Bone marrow (tissue), 2 donors: ENCODE data around the gene EN2.

ENCODE experiments used
- DNase-seq, 2 donors: peaks; one replicate each; lab custom pipeline; 2025; lab: John Stamatoyannopoulos, UW

The EN2 gene

GRCh38 chr7:155458111-155458877 lies at the start of gene EN2:
Gene EN2, plus strand, starts transcription at chr7:155458129. Its CDS starts 249 bp downstream, at chr7:155458378.
- no peak for DNase-seq

- no peak for DNase-seq
These were observed 49.0 kb upstream of the EN2 start for GRCh38 chr7:155408651-155409586.

DNA sequence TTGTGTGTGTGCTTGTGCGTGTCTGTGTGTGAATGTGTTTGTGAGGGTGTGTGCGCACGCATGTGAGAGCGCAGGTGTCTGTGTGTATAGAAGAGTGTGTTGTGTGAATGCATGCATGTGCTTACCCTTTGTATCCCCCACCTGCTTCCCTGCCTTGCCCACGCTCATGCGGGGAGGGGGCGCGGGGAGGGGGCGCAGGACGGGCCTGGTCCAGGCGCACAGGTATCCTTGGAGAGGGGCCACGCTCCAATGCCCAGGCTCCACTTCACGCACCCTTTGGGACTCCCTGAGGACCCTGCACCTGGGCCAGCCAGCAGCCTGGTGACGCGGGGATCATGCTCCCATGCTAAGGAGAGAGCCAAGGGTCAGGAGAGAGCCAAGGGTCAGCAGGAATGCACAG lies 47.9 kb upstream of the EN2 start:
- DNase-seq = no peak

GRCh38 chr7:155410431-155410830 lies 47.5 kb upstream of the EN2 start:
- DNase-seq = no peak

- no peak for DNase-seq
These were observed 46.1 kb upstream of the EN2 start for GRCh38 chr7:155411718-155412415.

- DNase-seq = no peak
These were observed 45.3 kb upstream of the EN2 start for GRCh38 chr7:155412416-155413253.

DNA sequence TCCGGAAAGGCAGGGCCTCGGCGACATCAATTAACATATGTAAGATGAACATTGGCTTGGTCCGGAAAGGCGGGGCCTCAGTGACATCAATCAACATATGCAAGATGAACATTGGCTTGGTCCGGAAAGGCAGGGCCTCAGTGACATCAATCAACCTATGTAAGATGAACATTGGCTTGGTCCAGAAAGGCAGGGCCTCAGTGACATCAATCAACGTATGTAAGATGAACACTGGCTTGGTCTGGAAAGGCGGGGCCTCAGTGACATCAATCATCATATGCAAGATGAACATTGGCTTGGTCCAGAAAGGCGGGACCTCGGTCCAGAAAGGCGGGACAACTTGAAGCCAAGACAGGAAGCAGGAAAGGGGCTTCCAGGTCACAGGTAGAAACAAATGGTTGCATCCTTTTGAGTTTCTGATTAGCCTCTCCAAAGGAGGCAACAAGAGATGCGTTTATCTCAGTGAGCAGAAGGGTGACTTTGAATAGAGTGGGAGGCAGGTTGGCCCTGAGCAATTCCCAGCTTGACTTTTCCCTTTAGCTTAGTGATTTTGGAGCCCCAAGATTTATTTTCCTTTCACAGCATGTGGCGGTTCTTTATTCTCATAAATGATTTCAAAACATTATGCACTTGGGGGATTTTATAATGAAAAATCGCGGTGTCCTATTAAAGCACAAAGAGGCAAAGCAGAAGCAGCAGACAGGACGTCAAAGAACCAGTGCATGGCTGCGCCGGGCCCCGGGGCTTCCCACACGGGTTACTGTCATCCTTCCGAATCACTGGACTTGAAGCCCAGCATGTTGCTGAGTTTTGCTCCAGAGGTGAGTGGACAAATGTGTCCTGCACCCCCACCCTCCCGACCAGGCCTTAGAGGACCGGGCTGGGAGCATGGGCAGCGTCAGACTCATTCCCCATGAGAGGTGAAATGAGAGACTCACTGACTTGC lies 43.1 kb upstream of the EN2 start:
- DNase-seq = no peak

GRCh38 chr7:155416646-155417380 lies 41.1 kb upstream of the EN2 start:
- DNase-seq = no peak

DNA sequence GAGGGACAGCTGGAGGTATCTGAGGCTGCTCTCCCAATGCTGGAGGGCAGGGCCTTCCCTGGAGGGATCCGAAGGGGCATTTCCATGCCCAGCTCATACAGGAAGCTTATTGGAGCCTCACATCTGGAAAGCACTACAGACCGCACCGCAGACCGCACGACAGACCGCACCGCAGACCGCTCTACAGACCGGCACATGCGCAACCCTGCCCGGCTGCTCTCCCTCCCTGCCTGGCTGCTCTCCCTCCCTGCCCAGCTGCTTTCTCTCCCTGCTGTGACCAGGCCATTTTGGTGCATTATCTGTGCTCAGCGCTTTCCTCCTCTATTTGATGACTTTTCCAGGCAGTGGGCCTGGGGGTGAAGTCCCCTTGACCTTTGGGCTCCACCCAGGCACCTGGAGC lies 39.6 kb upstream of the EN2 start:
- no peak for DNase-seq

- no peak for DNase-seq
These were observed 38.8 kb upstream of the EN2 start for GRCh38 chr7:155418941-155419755.

DNA sequence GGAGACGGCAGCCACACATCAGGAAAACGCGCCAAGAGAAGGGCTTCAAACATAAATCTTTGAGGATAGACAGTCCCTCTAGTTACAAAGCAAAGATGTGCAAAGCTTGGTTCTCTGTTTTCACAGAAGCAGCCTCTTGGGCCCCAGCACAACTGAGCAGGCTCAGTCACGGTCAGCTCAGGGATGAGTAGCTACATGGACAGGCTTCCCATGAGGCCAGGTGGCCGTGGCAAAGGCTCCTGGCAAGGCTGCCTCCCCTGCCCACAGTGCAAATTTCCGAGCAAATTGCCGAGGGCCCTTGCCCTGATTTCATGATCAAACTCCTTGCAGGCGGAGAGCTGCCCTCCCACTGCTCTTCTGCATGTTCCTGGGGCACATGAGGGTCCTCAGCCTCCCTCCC lies 37.8 kb upstream of the EN2 start:
- DNase-seq = no peak

DNA sequence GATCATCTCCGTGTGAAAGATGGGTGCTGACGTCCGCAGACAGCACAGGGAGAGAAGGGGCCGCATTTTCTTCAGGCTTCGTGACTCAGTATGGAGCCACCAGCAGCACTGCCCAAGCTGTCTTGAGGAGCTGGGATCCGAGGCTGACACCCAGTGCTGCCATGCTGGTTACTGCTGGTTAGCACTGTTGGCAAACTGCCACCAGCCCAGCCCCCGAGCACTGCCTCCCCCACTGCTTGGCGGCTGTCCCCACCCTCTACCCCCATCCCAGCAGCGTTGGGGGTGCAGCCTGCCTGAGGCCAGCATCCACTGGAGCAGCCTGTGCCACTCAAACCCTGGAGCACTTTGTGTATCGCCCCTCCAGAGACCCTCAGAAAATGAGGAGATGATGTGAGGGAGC lies 35.8 kb upstream of the EN2 start:
- no peak for DNase-seq

DNA sequence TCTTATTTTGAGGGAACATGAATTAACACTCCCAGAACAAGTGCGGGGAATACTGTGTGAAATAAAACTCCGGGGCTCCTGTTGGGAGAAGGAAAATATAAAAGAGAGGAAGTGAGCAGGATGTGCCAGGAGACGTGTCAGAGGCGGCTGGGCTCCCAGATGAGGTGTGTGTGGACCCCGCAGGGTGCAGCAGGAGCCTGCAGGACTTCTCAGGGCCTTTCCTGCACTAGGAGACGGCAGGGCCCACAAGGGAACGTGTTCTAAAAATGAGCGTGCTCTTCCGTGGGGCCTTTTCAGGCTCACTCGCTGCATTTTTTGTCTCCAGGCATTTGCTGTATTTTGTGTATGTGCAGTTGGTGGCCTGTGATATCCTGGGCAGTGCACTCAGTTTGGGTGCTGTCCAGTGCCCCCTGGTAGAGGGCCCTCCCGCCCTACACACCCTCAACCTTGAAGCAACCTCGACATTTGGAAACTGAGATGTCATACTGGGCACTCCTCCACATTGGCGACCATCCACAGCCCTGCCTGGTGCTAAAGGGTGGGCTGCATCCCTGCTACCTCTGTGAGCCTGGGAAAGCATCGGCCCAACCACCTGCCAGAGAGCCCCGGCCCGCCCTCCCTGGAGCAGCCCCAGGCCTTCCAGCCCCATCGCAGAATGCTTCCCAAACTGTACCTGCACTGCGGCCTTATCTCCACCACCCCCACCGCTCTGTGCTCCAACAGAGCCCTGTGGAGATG lies 35.2 kb upstream of the EN2 start:
- DNase-seq = no peak

DNA sequence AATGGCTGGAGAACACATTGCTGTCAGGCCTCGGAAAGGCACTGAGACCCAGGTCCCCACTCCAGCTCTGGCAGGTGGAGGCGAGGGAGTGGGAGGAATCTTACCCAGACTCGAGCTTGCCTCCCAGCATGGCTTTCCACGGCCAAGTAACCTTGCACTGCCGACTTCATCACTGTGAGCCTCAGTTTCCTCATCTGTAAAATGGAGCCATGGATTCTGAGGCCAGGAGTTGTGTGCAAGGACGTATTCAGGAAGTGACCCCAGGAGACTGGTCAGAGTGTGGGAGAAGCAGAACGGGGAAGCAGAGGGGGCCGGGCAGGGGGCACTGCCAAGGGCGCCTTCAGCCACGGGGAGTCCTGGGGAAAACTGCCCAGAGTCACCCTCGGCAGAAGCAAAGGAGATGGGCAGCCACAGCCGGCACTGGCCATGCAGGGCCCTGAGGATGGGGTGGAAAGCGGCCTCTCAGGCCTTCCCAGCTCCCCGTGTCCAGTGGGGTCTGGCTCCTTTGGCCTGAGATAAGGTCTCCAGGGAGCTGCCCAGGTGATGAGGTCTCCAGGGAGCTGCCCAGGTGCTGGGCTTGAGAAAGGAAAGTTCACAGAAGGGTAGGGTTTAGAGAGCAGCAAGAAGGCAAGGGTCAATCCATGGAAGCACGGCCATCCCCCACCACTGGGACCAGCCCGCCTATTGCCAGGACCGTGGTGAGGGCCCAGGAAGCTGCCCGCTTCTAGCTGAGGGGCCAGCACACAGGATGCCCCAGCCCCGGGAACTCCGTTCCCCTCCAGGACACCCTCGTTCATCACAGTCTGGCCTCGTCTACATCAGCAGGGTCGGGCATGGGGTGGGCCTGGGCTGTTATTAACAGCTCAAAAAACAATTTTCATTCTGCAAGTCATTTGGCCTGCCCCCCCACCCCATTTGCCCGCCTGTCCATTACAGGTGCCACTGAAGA lies 34.3 kb upstream of the EN2 start:
- DNase-seq = no peak

- no peak for DNase-seq
These were observed 33.5 kb upstream of the EN2 start for GRCh38 chr7:155424301-155425010.

- no peak for DNase-seq
These were observed 33.0 kb upstream of the EN2 start for GRCh38 chr7:155425011-155425340.
